Measurements from ENCODE around the gene PMEPA1. TPM values are rescaled to one million over a fixed set of nuclear protein-coding genes. Genes with fewer than 3 reads are reported as not detected.

Gene PMEPA1
- total RNA-seq, 1 donor: 0.86 TPM

- DNase-seq (ENCODE audit: low read depth): no peak
- H3K4me3 ChIP-seq (ENCODE audit: low read depth, low read length): no peak within 1 kb of the TSS
- TF ChIP-seq CTCF (IDR thresholded peaks at IDR 0.05; ENCODE audit: insufficient read depth, low read depth, low read length): no peak
Observed at GRCh38 chr20:57620274-57620990, 89.4 kb downstream of the PMEPA1 start, which contains the start of gene ZBP1. TSS of gene ZBP1 (minus strand) at chr20:57620426. CDS start at chr20:57620295, 131 bp downstream.

DNA sequence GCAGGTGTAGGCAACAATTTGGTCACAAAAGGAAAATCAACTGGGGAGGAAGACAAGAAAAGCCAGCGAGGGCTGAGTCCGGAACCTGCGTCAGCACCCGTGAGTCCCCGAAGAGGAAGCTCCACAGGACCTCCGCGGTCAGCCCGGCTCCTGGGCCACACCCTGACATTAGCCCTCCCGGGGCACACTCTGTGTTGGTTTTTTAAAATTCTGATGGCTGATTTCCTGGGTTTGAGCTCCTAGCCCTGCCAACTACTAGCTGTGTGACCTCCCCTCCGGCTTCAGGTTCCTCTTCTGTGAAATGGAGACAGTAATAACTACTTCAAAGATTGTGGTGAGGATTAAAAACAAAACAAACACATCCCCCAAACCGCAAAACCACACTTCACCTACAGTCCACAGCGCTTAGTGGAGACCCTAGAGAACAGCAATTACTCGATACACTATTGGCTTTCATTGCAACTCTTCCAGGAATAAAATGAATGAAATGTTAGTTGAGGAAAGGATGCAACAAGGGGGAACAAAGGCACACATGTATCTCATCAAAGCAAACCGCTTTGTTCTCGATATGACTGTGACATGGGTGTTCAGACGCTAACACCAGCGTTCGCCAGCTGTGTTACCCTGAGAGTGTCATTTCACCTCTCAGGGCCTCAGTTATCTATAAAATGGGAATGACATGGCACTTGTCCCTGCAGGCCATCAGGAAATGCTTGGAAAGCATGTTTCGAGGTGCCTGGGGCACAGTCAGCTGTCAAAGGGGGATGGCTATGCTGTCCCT lies 90.6 kb downstream of the PMEPA1 start:
- no peak for DNase-seq (ENCODE audit: low read depth)
- no peak overlapping the region for H3K4me3 ChIP-seq (ENCODE audit: low read depth, low read length)
- TF ChIP-seq CTCF (IDR thresholded peaks at IDR 0.05; ENCODE audit: insufficient read depth, low read depth, low read length): no peak

- no peak for DNase-seq (ENCODE audit: low read depth)
- H3K4me3 ChIP-seq (ENCODE audit: low read depth, low read length): no peak overlapping the region
Observed at GRCh38 chr20:57618764-57619050, 91.1 kb downstream of the PMEPA1 start.

GRCh38 chr20:57618091-57618763 lies 91.6 kb downstream of the PMEPA1 start:
- no peak for DNase-seq (ENCODE audit: low read depth)
- H3K4me3 ChIP-seq (ENCODE audit: low read depth, low read length): no peak overlapping the region
- no peak for TF ChIP-seq CTCF (IDR thresholded peaks at IDR 0.05; ENCODE audit: insufficient read depth, low read depth, low read length)

More at GRCh38 chr20:57618764-57619050, 91.1 kb downstream of the PMEPA1 start:
- no peak for TF ChIP-seq CTCF (IDR thresholded peaks at IDR 0.05; ENCODE audit: insufficient read depth, low read depth, low read length)

DNA sequence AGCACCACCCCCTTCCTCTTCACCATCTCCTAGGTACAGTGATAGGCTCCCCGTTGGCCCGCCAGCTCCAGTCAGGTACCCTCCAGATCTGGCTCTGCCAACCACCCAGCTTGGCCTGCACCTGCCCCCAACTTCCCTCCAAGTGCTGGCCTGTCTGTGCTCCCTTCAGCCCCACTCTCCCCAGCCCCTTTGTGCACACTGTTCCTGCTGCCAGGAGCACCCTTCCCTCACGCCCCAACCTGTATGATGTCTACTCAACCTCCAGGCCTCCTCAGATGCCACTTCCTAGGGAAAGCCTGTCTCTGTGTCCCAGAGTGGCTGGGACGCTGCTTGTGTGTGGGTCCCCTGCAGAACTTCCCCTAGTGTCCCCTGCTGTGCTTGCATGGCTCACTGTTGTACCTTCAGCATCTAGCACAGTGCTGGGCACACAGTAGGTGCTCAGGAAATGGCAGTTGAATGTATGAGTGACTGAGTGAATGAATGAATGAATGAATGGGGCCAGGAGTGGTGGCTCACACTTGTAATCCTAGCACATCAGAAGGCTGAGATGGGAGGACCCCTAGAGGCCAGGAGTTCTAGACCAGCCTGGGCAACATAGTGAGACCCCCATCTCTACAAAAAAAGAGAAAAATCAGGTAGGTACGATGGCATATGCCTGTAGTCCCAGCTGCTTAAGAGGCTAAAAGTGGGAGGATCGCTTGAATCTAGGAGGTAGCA lies 92.6 kb downstream of the PMEPA1 start:
- TF ChIP-seq CTCF (IDR thresholded peaks at IDR 0.05; ENCODE audit: insufficient read depth, low read depth, low read length): no peak
- H3K4me3 ChIP-seq (ENCODE audit: low read depth, low read length): no peak overlapping the region
- no peak for DNase-seq (ENCODE audit: low read depth)

DNA sequence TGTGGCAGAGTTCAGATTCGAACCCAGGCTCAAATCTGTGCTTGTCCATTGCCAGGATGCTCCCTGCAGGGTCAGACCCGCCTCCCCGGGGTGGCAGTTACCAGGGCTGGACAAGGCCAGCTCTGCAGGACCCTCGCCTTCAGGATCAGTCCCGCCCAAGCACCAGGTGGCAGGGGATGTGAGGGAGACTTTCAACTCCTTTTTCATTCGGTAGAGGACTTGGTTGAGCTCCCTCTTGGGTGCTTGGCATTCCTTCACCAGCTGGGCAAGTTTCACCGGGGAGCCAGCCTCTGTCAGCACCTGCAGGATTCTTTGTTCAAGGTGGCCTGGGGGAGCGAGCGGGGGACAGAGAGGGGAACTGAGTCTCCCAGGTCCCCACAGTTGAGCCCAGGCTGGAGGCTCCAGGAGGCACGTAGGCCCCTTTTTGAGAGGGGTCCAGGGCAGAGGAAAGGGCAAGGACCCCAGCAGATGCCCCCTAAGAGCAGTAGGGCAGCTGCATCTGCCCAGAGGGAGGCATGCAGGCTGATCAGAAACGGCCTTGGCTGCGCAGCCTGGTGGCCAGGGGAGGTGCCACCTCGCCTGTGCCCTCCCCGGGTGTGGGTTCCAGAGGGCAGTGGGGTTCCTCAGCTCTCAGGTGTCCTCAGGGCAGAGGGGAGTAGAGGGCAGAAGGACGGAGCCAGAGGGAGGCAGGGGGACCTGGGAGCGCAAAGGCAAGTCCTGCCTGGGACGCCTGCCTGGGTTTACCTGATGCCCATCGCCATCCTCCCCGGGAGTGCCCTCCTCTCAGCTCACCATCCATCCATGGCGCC lies 93.5 kb downstream of the PMEPA1 start:
- DNase-seq (ENCODE audit: low read depth): no peak
- TF ChIP-seq CTCF (IDR thresholded peaks at IDR 0.05; ENCODE audit: insufficient read depth, low read depth, low read length): no peak
- no peak overlapping the region for H3K4me3 ChIP-seq (ENCODE audit: low read depth, low read length)

Measured in fibroblast of villous mesenchyme (primary cell).